AG08395 (cell line): ENCODE results near the gene RPAP2.
"Not testable (repeated sequence)": the region's sequence is repeated elsewhere in the genome, so short reads cannot be mapped to it uniquely, and the experiment has no call there.

Experiments used
- DNase-seq: peaks from one replicate; pipeline ENCODE4 v3.0.0; 2012; ENCODE audit warnings: mixed read lengths, low spot score

RPAP2 gene

DNA sequence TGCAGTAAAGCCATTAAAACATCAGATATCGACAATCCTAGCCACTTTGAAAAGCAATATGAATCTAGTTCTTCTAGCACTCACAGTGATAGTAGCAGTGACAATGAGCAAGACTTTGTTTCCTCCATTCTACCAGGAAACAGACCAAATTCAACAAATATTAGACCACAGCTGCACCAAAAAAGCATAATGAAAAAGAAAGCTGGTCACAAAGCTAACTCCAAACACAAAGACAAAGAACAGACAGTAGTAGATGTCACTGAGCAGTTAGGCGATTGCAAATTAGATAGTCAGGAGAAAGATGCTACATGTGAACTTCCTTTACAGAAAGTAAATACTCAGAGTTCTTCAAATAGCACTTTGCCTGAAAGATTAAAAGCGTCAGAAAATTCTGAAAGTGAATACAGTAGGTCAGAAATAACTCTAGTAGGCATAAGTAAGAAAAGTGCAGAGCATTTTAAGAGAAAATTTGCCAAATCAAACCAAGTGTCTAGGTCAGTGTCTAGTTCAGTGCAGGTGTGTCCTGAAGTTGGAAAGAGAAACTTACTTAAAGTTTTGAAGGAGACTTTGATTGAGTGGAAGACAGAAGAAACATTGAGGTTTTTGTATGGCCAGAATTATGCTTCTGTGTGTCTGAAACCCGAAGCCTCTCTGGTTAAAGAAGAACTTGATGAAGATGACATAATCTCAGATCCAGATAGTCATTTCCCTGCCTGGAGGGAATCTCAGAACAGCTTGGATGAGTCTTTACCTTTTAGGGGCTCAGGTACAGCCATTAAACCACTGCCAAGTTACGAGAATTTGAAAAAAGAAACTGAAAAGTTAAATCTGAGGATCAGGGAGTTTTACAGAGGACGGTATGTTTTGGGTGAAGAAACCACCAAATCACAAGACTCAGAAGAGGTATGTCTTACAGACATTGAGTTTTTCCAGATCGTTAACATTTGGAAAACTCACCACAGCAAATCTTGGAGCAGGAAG lies 24.9 kb downstream of the RPAP2 start:
- no peak for DNase-seq

DNA sequence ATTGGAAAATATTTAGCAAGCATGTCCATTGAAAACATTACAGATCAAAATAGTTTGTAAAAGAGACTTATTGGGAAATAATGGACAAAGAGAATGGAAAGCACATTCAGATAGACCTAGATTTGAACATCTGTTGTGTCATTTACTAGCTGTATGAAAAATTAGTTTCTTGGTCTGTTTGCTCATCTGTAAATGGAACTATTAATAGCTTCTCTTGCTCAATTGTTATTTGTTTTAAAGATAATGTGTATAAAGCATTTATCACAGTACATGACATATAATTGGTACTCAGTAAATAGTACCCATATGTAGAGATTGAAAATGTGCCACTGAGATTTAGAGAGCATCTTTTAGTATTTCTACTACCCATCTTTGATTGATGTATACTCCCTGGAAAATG lies 25.9 kb downstream of the RPAP2 start:
- no peak for DNase-seq

DNA sequence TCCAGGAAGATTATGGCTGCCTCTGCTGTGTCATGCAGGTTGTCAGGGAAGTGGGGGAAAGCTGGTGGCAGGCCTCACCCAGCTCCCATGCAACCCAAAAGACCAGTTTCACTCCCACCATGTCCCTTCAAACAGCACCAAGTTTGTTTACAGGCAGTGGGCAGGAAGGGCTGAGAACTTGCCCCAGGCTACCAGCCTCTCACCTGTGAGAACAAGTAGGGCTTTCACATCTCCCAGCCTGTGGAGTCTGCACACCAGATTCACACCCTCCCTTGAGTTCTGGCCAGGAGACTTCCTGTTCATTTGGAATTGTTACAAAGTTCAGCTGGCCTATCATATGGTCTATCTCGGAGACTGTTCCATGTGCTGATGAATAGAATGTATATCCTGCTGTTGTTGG lies 27.8 kb downstream of the RPAP2 start:
- DNase-seq = no peak

- DNase-seq = no peak
These were observed 28.9 kb downstream of the RPAP2 start for GRCh38 chr1:92327794-92328193.

DNA sequence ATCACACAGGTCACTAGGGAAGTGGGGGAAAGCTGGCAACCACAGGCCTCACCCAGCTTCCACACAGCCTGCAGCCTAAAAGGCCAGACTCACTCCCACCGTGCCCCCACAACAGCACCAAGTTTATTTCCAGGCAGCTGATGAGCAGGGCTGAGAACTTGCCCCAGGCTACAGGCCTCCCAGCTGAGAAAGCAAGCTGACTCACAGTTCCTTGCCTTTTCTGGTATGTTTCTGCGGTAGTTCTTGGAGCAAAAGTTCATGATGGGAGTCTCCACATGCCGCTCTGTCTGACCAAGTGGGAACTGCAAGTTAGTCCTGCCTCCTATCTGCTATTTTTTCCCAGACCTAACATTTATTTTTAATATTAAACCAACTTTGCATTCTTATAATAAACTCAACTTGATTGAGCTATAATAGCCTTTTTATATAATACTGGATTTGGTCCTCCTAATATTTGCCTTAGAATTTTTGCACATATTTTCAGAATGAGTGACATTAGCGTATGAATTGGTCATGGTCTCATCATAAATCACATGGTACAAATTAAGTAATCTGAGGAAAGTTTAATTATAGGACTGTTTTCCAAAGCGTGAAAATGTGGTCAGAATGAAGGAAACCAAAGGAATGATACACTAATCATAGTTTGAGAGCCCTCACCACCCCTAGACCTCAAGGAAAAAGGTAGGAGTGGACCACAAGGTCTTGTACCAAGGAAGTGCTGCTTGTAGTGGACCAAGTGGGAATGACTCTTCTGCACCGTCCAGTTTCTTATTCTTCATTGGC lies 30.7 kb downstream of the RPAP2 start:
- DNase-seq = no peak

- DNase-seq = no peak
These were observed 34.8 kb downstream of the RPAP2 start for GRCh38 chr1:92333668-92334067.

DNA sequence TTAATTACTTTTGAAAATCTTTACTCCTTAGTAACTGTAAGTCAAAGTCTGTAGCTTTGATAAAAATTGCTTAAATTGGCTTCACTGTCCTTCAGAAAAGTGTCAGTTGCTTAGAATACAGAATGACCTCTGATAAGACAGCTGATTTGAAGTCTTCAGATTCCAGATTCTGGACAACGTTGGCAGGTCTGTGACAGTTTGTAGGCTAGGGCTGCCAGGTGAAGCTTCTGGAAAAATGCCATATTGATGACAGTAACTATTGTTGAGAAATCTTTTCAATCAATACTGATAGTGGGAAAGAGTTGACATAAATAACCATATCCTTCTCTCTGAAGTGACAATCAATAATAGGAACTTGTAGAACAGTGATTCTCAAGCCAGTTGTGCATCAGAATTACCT lies 41.3 kb downstream of the RPAP2 start:
- no peak for DNase-seq

DNA sequence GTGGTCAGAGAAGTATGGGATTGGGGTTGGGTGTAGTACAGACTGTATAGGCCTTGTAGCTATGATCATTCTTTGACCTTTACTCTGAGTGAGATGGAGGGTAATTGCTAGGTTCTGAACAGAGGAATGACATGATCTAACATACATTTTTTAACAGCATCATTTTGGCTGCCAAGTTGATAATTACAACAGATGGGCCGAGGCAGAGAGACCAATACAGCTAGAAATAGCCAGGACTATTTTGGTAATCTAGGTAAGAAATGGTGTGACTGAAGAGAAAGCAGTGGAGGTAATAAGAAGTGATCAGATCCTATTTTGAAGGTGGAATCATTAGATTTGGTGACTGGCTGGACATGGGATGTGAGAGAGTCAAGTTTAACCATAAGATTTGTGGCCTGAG lies 43.5 kb downstream of the RPAP2 start:
- DNase-seq = no peak

DNA sequence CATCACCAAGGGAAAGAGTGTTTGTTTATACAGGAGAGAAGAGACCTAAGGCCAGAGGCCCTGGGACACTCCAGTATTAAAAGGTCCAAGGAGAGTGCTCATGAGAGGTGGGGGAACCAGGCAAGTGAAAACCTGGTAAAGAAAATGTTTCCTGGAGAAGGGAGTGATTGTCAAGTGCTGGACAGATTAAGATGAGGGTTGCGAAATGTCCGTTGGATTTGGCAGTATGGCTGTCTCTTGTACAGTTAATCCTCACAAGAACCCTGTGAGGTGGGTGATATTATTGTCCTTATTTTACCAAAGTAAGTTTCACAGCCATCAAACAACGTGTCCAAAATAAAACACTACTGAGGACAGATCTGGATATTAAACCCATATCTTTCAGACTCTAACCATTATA lies 44.2 kb downstream of the RPAP2 start:
- DNase-seq = no peak

GRCh38 chr1:92346866-92347640 lies 48.2 kb downstream of the RPAP2 start:
- DNase-seq = no peak

GRCh38 chr1:92352856-92353255 lies 54.0 kb downstream of the RPAP2 start:
- no peak for DNase-seq

- DNase-seq = no peak
These were observed 55.4 kb downstream of the RPAP2 start for GRCh38 chr1:92354259-92354658.

DNA sequence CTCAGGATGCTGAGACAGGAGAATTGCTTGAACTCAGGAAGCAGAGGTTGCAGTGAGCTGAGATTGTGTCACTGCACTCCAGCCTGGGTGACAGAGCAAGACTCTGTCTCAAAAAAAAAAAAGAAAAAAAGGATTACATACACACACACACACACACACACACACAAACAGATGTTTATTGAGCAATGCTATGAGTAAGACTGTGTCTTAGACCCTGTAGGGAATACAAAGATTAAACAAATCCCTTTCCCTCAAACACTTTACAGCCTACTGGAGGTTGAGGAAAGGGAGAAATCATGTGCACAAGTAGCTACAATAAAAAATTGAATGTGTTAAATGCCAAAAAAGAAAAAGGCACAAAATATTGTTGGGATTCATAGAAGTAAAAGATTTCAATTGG lies 58.1 kb downstream of the RPAP2 start:
- DNase-seq = peak; percentile 17

DNA sequence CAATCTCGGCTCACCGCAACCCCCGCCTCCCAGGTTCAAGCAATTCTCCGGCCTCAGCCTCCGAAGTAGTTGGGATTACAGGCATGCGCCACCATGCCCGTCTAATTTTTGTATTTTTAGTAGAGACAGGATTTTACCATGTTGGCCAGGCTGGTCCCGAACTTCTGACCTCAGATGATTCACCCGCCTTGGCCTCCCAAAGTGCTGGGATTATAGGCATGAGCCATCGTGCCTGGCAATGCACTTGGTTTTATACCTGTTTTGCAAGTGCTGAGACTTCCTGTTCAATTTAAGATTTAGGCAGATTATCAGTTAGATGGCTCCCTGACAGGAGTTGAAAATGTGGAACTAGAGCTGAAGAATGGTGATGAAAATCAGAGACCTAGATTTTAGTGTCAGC lies 60.5 kb downstream of the RPAP2 start:
- not testable (repeated sequence) for DNase-seq

DNA sequence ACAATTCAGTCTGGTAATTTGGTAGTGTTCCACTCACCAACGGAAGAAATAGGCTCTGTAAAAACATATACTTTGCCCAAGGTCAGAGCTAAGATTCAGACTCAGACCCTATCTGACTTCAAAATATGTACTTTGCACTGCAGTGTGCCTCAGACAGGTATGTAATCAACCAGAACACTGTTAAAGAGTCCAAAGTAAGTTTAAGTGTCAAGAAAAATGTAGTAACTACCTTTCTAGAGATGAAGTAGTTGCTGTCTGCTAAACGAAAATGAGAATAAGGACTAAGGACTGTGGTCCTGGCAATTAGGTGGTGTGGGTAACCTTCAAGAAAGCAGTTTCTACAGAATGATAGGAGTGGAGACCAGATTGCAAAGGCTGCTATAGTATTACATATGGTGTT lies 61.1 kb downstream of the RPAP2 start:
- no peak for DNase-seq

DNA sequence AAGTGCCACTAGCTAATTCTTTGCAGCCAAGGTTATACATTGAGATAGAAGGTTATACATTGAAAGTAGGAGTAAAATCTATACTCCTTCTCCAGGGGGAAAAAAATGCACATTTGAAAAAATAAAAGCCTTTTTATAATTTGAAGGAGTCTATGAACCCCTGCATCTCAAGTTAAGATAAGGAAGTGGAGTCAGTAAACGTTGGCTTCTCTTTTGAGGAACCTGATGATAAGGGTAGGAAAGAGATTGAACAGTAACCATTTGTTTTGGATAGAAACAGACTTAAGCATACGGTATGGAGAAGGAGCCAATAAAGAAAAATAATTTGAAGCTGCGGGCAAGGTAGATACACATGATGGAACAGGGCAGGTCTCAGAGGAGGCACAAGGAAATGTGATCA lies 64.1 kb downstream of the RPAP2 start:
- no peak for DNase-seq

- DNase-seq = no peak
These were observed 64.5 kb downstream of the RPAP2 start for GRCh38 chr1:92363401-92363800.

GRCh38 chr1:92365378-92366039 lies 66.7 kb downstream of the RPAP2 start:
- DNase-seq = no peak

- no peak for DNase-seq
These were observed 67.2 kb downstream of the RPAP2 start for GRCh38 chr1:92366040-92366395.

DNA sequence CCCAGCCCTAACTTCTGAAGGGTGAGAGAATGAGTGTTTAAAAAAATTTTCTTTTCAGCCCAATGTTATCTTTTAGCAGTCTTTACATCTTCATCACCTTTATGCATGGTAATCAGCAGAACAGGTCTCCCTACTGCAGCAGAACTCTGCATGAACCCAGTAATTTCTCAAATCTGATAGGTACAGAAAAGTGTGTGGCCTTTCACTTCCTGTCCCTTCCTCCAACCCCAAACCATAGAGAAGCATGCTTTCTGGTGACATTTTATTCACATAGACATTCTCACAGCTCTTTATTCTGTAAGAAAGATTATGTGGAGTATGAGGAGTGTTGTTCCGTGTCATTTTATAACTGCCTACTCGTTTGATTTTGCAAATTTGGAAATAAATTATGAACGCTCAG lies 68.6 kb downstream of the RPAP2 start:
- DNase-seq = no peak

- DNase-seq = no peak
These were observed 73.3 kb downstream of the RPAP2 start for GRCh38 chr1:92372164-92372563.

GRCh38 chr1:92374223-92374622 lies 75.4 kb downstream of the RPAP2 start:
- no peak for DNase-seq
